Hepatocyte (in vitro differentiated cells): ENCODE measurements around the gene ALK. TPM values are rescaled to one million over a fixed set of nuclear protein-coding genes. Genes with fewer than 3 reads are reported as not detected.

Experiments
- DNase-seq: peaks from one replicate; pipeline ENCODE4 v3.0.0-alpha.2; 2016; ENCODE audit warnings: low spot score
- H2AFZ ChIP-seq: fragments of 200-600 bp; sonication (generic); 2 replicates; pipeline ENCODE4 v1.6.0; 2016; ENCODE audit warnings: antibody characterized with exemption, mild to moderate bottlenecking
- H3K27ac ChIP-seq: fragments of 200-600 bp; sonication (generic); 2 replicates; pipeline ENCODE4 v1.5.1; 2016; ENCODE audit warnings: mild to moderate bottlenecking
- H3K27me3 ChIP-seq: fragments of 200-600 bp; sonication (generic); 2 replicates; pipeline ENCODE4 v1.6.1; 2016
- H3K36me3 ChIP-seq: fragments of 200-600 bp; sonication (generic); replicated peaks from 2 replicates; pipeline ENCODE4 v1.5.1; 2016; ENCODE audit warnings: low read depth; ENCODE audit not compliant: insufficient read depth
- H3K4me1 ChIP-seq: fragments of 200-600 bp; sonication (generic); 2 replicates; pipeline ENCODE4 v1.5.1; 2016; ENCODE audit warnings: mild to moderate bottlenecking, moderate library complexity; ENCODE audit not compliant: insufficient read depth
- H3K4me2 ChIP-seq: fragments of 200-600 bp; sonication (generic); 2 replicates; pipeline ENCODE4 v1.6.0; 2016
- H3K4me3 ChIP-seq: fragments of 200-600 bp; sonication (generic); 2 replicates; pipeline ENCODE4 v1.5.1; 2016; ENCODE audit warnings: mild to moderate bottlenecking
- H3K79me2 ChIP-seq: fragments of 200-600 bp; sonication (generic); 2 replicates; pipeline ENCODE4 v1.6.0; 2017; ENCODE audit warnings: mild to moderate bottlenecking
- H3K9me2 ChIP-seq: fragments of 200-600 bp; sonication (generic); replicated peaks from 2 replicates; pipeline ENCODE4 v1.6.0; 2017; ENCODE audit warnings: mild to moderate bottlenecking; ENCODE audit not compliant: insufficient read depth
- H3K9me3 ChIP-seq: fragments of 200-600 bp; sonication (generic); 2 replicates; pipeline ENCODE4 v1.5.1; 2016; ENCODE audit warnings: low read depth, mild to moderate bottlenecking
- H4K20me1 ChIP-seq: fragments of 200-600 bp; sonication (generic); 2 replicates; pipeline ENCODE4 v1.6.0; 2016; ENCODE audit warnings: mild to moderate bottlenecking; ENCODE audit not compliant: insufficient read depth, poor library complexity, severe bottlenecking
- EZH2 ChIP-seq: fragments of 200-600 bp; sonication (generic); IDR thresholded peaks from 2 replicates; pipeline ENCODE4 v1.6.1; 2016; ENCODE audit warnings: antibody characterized with exemption, mild to moderate bottlenecking, borderline replicate concordance
- EZH2phosphoT487 ChIP-seq: fragments of 200-600 bp; sonication (generic); IDR thresholded peaks from one replicate; pipeline ENCODE4 v1.6.1; 2018; ENCODE audit warnings: antibody characterized with exemption, mild to moderate bottlenecking, low read depth, moderate library complexity; ENCODE audit not compliant: unreplicated experiment, severe bottlenecking
- WGBS: methylation state at CpG from one replicate; pipeline ENCODE4 v1.1.6; 2016; ENCODE audit warnings: low lambda C conversion rate; ENCODE audit errors: missing lambda C conversion rate; 5-methylcytosine and 5-hydroxymethylcytosine counted together
- polyA plus RNA-seq: library from polyadenylated mRNA; unstranded; fragments of >200 nt; fragmentation: Nextera tagmentation; extraction: Ambion mirVana; gene quantifications from 2 replicates; pipeline ENCODE4 v1.2.1, GENCODE V29; 2016
- total RNA-seq: library from RNA; depleted of rRNA; stranded (reverse); fragments of >200 nt; gene quantifications from 2 replicates; pipeline ENCODE4 v1.2.3, GENCODE V29; 2014
- TF ChIP-seq, protein P1 (sequence below): fragments of 200-600 bp; sonication (generic); IDR thresholded peaks from 2 replicates; pipeline ENCODE4 v1.5.1; 2016; ENCODE audit warnings: antibody characterized with exemption, mild to moderate bottlenecking; ENCODE audit not compliant: poor library complexity

Gene ALK
- total and polyA plus RNA-seq, 2 experiments from 2014 or later: 0.16 to 0.27 TPM

GRCh38 chr2:29361231-29361630 is 560.2 kb downstream of the ALK start:
- Histone ChIP-seq H3K36me3 (no peaks in the 10 kb centered on the region), H2AFZ (no peak overlapping the region), H3K27me3 (peaks cover 9% of the 10 kb centered on the region), H3K79me2 (no peaks in the 10 kb centered on the region), H3K27ac (no peak overlapping the region), H3K9me3 (no peaks in the 10 kb centered on the region), H3K4me2 (no peak overlapping the region), H4K20me1 (no peaks in the 10 kb centered on the region), H3K9me2 (no peaks in the 10 kb centered on the region), H3K4me3 (no peak overlapping the region), H3K4me1 (no peaks in the 10 kb centered on the region)
- 70% methylated on average over 6 of the region's 6 CpGs for WGBS
- no peak for DNase-seq
- TF ChIP-seq EZH2: no peak
- TF ChIP-seq, protein P1, sequence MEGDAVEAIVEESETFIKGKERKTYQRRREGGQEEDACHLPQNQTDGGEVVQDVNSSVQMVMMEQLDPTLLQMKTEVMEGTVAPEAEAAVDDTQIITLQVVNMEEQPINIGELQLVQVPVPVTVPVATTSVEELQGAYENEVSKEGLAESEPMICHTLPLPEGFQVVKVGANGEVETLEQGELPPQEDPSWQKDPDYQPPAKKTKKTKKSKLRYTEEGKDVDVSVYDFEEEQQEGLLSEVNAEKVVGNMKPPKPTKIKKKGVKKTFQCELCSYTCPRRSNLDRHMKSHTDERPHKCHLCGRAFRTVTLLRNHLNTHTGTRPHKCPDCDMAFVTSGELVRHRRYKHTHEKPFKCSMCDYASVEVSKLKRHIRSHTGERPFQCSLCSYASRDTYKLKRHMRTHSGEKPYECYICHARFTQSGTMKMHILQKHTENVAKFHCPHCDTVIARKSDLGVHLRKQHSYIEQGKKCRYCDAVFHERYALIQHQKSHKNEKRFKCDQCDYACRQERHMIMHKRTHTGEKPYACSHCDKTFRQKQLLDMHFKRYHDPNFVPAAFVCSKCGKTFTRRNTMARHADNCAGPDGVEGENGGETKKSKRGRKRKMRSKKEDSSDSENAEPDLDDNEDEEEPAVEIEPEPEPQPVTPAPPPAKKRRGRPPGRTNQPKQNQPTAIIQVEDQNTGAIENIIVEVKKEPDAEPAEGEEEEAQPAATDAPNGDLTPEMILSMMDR: no peak
- TF ChIP-seq EZH2phosphoT487: no peak

DNA sequence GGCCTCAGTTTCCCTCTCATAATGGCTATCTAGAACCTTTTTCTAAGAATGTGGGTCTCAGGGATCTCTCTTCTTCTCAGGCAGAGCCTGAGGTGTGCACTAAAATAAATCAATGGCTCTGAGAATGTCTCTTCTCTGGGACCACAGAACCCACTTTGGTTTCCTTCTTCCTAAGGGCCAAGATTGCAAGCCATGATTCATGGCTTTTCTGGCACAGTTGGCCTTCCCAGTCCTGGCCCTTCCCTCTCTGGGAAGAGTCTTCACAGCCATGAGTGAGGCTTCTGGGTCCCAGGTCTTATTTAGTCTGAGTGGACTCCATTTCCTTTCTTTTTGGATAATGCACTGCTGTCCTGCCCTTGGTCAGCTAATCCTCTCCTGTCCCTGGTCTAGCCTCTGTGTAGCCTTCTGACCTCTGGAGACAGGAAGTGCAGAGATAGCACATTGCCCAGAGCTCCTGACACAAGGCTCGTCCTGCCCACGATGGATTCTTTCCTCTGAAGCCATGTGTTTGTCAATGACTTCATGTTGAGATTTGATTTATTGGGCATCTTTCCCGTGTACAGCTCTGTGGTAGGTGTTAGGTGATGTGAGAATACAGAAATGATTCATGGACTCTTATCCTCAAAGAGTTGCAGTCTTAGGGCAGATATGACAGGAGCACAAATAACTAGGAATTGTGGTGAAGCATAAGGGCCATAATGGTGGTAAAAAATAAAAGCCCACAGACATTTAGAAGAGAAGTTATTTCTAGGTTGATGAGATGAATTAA is 561.2 kb downstream of the ALK start:
- Histone ChIP-seq H3K27me3 (peaks cover 9% of the 10 kb centered on the region), H2AFZ (no peak overlapping the region), H3K4me1 (no peaks in the 10 kb centered on the region), H3K27ac (no peak overlapping the region), H3K79me2 (no peaks in the 10 kb centered on the region), H3K4me3 (no peak overlapping the region), H3K9me2 (no peaks in the 10 kb centered on the region), H3K4me2 (no peak overlapping the region), H4K20me1 (no peaks in the 10 kb centered on the region), H3K9me3 (no peaks in the 10 kb centered on the region), H3K36me3 (no peaks in the 10 kb centered on the region)
- WGBS: 59% methylated on average over 3 of the region's 3 CpGs
- no peak for DNase-seq
- TF ChIP-seq EZH2phosphoT487: no peak
- TF ChIP-seq, protein P1: no peak
- TF ChIP-seq EZH2: no peak

DNA sequence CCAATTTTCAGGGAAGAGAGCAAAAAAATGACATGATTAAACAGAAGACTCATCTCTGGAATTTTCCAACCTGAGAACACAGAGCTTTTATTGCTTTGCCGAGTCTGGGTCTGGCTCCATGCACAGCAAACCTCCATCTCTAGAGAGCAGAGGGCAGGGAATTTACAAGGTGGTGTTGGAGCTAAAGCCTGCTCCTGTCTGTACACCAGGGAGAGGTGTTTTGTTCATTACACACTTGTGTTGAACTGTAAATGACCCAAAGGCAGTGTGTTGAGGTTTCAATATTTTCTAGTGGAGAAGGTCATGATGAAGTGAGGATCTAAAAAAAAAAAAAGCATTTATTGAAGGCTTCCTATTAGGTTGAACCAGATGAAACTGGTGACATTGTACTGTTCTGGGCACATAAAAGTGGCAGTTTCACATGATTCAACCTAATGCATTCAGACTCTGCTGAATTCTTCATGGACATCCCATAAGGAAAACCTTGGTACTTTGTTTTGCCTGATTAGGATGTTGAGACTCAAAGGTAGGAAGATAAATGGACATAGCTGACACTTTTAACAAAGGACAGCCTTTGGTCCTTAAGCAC is 567.9 kb downstream of the ALK start:
- no peaks in the 10 kb centered on the region for H3K79me2 ChIP-seq
- no peak overlapping the region for H3K4me3 ChIP-seq
- H3K9me2 ChIP-seq: no peaks in the 10 kb centered on the region
- H4K20me1 ChIP-seq: no peaks in the 10 kb centered on the region
- no peaks in the 10 kb centered on the region for H3K9me3 ChIP-seq
- H3K4me2 ChIP-seq: no peak overlapping the region
- H3K36me3 ChIP-seq: no peaks in the 10 kb centered on the region
- TF ChIP-seq EZH2phosphoT487: no peak
- TF ChIP-seq, protein P1: no peak
- TF ChIP-seq EZH2: no peak
- DNase-seq: no peak
- peaks cover 6% of the 10 kb centered on the region for H3K27me3 ChIP-seq
- H3K27ac ChIP-seq: no peak overlapping the region
- H2AFZ ChIP-seq: no peak overlapping the region
- H3K4me1 ChIP-seq: no peaks in the 10 kb centered on the region
- WGBS: 48% methylated on average over 1 of the region's 1 CpG
